Keratinocyte (primary cell): ENCODE results near the gene TM2D3. TPM values are rescaled to one million over a fixed set of nuclear protein-coding genes. Genes with fewer than 3 reads are reported as not detected.

Experiments
- DNase-seq: peaks from one replicate; pipeline ENCODE4 v3.0.0-alpha.2; 2011; ENCODE audit warnings: low read depth, missing footprints, low spot score
- FAIRE-seq: peaks from 2 replicates; lab custom pipeline; 2011; peaks lifted over from hg19 to GRCh38; lab: Jason Lieb, UNC
- H2AFZ ChIP-seq: 2 replicates; pipeline ENCODE4 v1.6.0; 2012; ENCODE audit warnings: low read length, control low read depth, inconsistent platforms; ENCODE audit not compliant: control insufficient read depth
- H3K27ac ChIP-seq: 2 replicates; pipeline ENCODE4 v1.5.1; 2011; ENCODE audit warnings: low read length; ENCODE audit not compliant: control insufficient read depth, insufficient read depth
- H3K27me3 ChIP-seq: 3 replicates; pipeline ENCODE4 v1.6.0; 2011; ENCODE audit warnings: low read length; ENCODE audit not compliant: control insufficient read depth, insufficient read depth; ENCODE audit errors: extremely low read depth
- H3K36me3 ChIP-seq, 2 experiments: 2 replicates in 1 of 2; 3 replicates in 1 of 2; pipeline ENCODE4 v1.5.1; 2011; ENCODE audit warnings: low read length in 2 of 2, mild to moderate bottlenecking in 1 of 2; ENCODE audit not compliant: control insufficient read depth in 2 of 2, insufficient read depth in 2 of 2; ENCODE audit errors: extremely low read depth in 1 of 2
- H3K4me1 ChIP-seq: 3 replicates; pipeline ENCODE4 v1.5.1; 2011; ENCODE audit warnings: low read length; ENCODE audit not compliant: control insufficient read depth, insufficient read depth; ENCODE audit errors: extremely low read depth
- H3K4me2 ChIP-seq: 3 replicates; pipeline ENCODE4 v1.6.0; 2011; ENCODE audit warnings: low read depth, low read length; ENCODE audit not compliant: control insufficient read depth, insufficient read depth; ENCODE audit errors: extremely low read depth
- H3K4me3 ChIP-seq, 3 experiments: fragments of 200-600 bp in 1 of 3; sonication (generic) in 1 of 3; 2 replicates in 2 of 3; 3 replicates in 1 of 3; pipeline ENCODE4 v1.5.1; 2011 to 2016; ENCODE audit warnings: low read length in 3 of 3, mild to moderate bottlenecking in 3 of 3, control low read depth in 2 of 3, inconsistent platforms in 1 of 3, low read depth in 1 of 3, mixed read lengths in 1 of 3, mixed run types in 1 of 3, moderate library complexity in 1 of 3; ENCODE audit not compliant: control insufficient read depth in 2 of 3, insufficient read depth in 2 of 3; ENCODE audit errors: extremely low read depth in 1 of 3
- H3K79me2 ChIP-seq: 2 replicates; pipeline ENCODE4 v1.6.0; 2012; ENCODE audit warnings: low read length; ENCODE audit not compliant: control insufficient read depth, insufficient read depth
- H3K9ac ChIP-seq: 3 replicates; pipeline ENCODE4 v1.6.0; 2011; ENCODE audit warnings: low read length; ENCODE audit not compliant: control insufficient read depth, insufficient read depth; ENCODE audit errors: extremely low read depth
- H3K9me1 ChIP-seq: 3 replicates; pipeline ENCODE4 v1.6.0; 2011; ENCODE audit warnings: low read length; ENCODE audit not compliant: control insufficient read depth, insufficient read depth; ENCODE audit errors: extremely low read depth
- H3K9me3 ChIP-seq: 2 replicates; pipeline ENCODE4 v1.5.1; 2012; ENCODE audit warnings: low read depth, low read length; ENCODE audit not compliant: control insufficient read depth
- H4K20me1 ChIP-seq: 3 replicates; pipeline ENCODE4 v1.6.0; 2011; ENCODE audit warnings: low read length; ENCODE audit not compliant: control insufficient read depth, insufficient read depth; ENCODE audit errors: extremely low read depth
- CTCF ChIP-seq, 3 experiments: IDR thresholded peaks in 1 of 3; conservative IDR thresholded peaks in 1 of 3; optimal IDR thresholded peaks in 1 of 3; 2 replicates in 2 of 3; 3 replicates in 1 of 3; pipeline versions ENCODE3 to v1.5.1; 2011; ENCODE audit warnings: low read length in 3 of 3, mild to moderate bottlenecking in 3 of 3, moderate library complexity in 2 of 3, control low read depth in 1 of 3, inconsistent platforms in 1 of 3; ENCODE audit not compliant: insufficient read depth in 2 of 3; ENCODE audit errors: extremely low read depth in 1 of 3
- EZH2 ChIP-seq: IDR thresholded peaks from one replicate; pipeline ENCODE4 v1.6.1; 2012; ENCODE audit warnings: inconsistent platforms, mild to moderate bottlenecking, low read length, moderate library complexity
- dilution Hi-C: fragments of 300-500 bp; cut with MboI; formaldehyde crosslinking; loops from one replicate; pipeline ENCODE4 v1.7.0; 2020; ENCODE audit warnings: low sequenced_read_pairs; ENCODE audit not compliant: extremely low pct_ligation_motif_present
- polyA plus RNA-seq, 5 experiments: library from polyadenylated mRNA; depleted of rRNA in 3 of 5; stranded (reverse) in 3 of 5; stranded (forward) in 1 of 5; unstranded in 1 of 5; fragments of >200 nt; gene quantifications; 1 replicate in 1 of 5; 2 replicates in 3 of 5; 3 replicates in 1 of 5; pipeline versions ENCODE4 v1.2.1 to v1.2.3, GENCODE V29; 2011 to 2012; ENCODE audit warnings: missing spikeins in 2 of 5, low read depth in 1 of 5, low replicate concordance in 1 of 5

TM2D3 gene
- polyA plus RNA-seq, 1 donor (not counting 4 experiments of a cell fraction or from before 2014, with no cell fraction given), result 56.7 TPM

GRCh38 chr15:101618851-101619614, 33.1 kb downstream of the TM2D3 start:
- TF ChIP-seq EZH2 (no peak), CTCF (optimal IDR thresholded peaks at IDR 0.05 in 1 of 3, IDR thresholded peaks at IDR 0.05 in 1 of 3, conservative IDR thresholded peaks at IDR 0.05 in 1 of 3; ENCODE audit: extremely low read depth in 1 of 3, insufficient read depth in 2 of 3, low read length in 3 of 3) (no peak)
- DNase-seq, result no peak
- no peak for FAIRE-seq
- Histone ChIP-seq H3K4me1 (peaks cover 8% of the 10 kb centered on the region), H3K9ac (no peak overlapping the region), H3K27me3 (peaks cover 18% of the 10 kb centered on the region), H3K79me2 (no peaks in the 10 kb centered on the region), H3K9me3 (no peaks in the 10 kb centered on the region), H3K9me1 (no peaks in the 10 kb centered on the region), H3K27ac (no peak overlapping the region), H2AFZ (no peak overlapping the region), H4K20me1 (no peaks in the 10 kb centered on the region), H3K36me3 (no peaks in the 10 kb centered on the region), H3K4me2 (no peak overlapping the region), H3K4me3 (no peak overlapping the region)
- dilution Hi-C loops, result no loop called here

GRCh38 chr15:101618076-101618475, 34.1 kb downstream of the TM2D3 start:
- H3K9me1 ChIP-seq, result no peaks in the 10 kb centered on the region
- no peak overlapping the region for H3K9ac ChIP-seq
- H3K4me3 ChIP-seq, result no peak overlapping the region
- dilution Hi-C loops, result no loop called here
- H3K36me3 ChIP-seq, result no peaks in the 10 kb centered on the region
- H3K27me3 ChIP-seq, result peaks cover 24% of the 10 kb centered on the region
- H3K4me1 ChIP-seq, result peaks cover 12% of the 10 kb centered on the region
- H4K20me1 ChIP-seq, result no peaks in the 10 kb centered on the region
- DNase-seq (no peak), FAIRE-seq (no peak)
- no peak overlapping the region for H3K4me2 ChIP-seq
- H2AFZ ChIP-seq, result no peak overlapping the region
- TF ChIP-seq EZH2, result no peak
- TF ChIP-seq CTCF (optimal IDR thresholded peaks at IDR 0.05 in 1 of 3, IDR thresholded peaks at IDR 0.05 in 1 of 3, conservative IDR thresholded peaks at IDR 0.05 in 1 of 3; ENCODE audit: extremely low read depth in 1 of 3, insufficient read depth in 2 of 3, low read length in 3 of 3), result no peak
- no peaks in the 10 kb centered on the region for H3K79me2 ChIP-seq
- H3K27ac ChIP-seq, result no peak overlapping the region
- no peaks in the 10 kb centered on the region for H3K9me3 ChIP-seq
